ENCODE measurements around the gene ZNF428. TPM values are rescaled to one million over a fixed set of nuclear protein-coding genes. Genes with fewer than 3 reads are reported as not detected.

Gene ZNF428
- total RNA-seq, 1 donor from 2014 or later, result 87.5 TPM

GRCh38 chr19:43563816-43564457 is 55.5 kb downstream of the ZNF428 start:
- Mint-ChIP-seq H3K27ac (no peak overlapping the region), H3K4me3 (ENCODE audit: low read depth) (no peak overlapping the region), H3K9me3 (ENCODE audit: low read depth) (no peaks in the 10 kb centered on the region), H3K27me3 (no peaks in the 10 kb centered on the region), H3K4me1 (ENCODE audit: low read depth) (no peaks in the 10 kb centered on the region), H3K36me3 (ENCODE audit: insufficient read depth) (peaks cover 19% of the 10 kb centered on the region)
- no peak for DNase-seq (ENCODE audit: low spot score, unreplicated experiment)
- no peak for TF ChIP-seq CTCF (IDR thresholded peaks at IDR 0.05; ENCODE audit: unreplicated experiment)

GRCh38 chr19:43562698-43563241 is 56.7 kb downstream of the ZNF428 start:
- Mint-ChIP-seq H3K9me3 (ENCODE audit: low read depth) (no peaks in the 10 kb centered on the region), H3K27ac (no peak overlapping the region), H3K36me3 (ENCODE audit: insufficient read depth) (peaks cover 19% of the 10 kb centered on the region), H3K4me1 (ENCODE audit: low read depth) (no peaks in the 10 kb centered on the region), H3K4me3 (ENCODE audit: low read depth) (no peak overlapping the region), H3K27me3 (no peaks in the 10 kb centered on the region)
- DNase-seq (ENCODE audit: low spot score, unreplicated experiment), result no peak
- no peak for TF ChIP-seq CTCF (IDR thresholded peaks at IDR 0.05; ENCODE audit: unreplicated experiment)

- no peak overlapping the region for H3K27ac Mint-ChIP-seq
- peaks cover 19% of the 10 kb centered on the region for H3K36me3 Mint-ChIP-seq (ENCODE audit: insufficient read depth)
- H3K27me3 Mint-ChIP-seq, result no peaks in the 10 kb centered on the region
- H3K4me3 Mint-ChIP-seq (ENCODE audit: low read depth), result no peak overlapping the region
- H3K9me3 Mint-ChIP-seq (ENCODE audit: low read depth), result no peaks in the 10 kb centered on the region
- no peaks in the 10 kb centered on the region for H3K4me1 Mint-ChIP-seq (ENCODE audit: low read depth)
- DNase-seq (ENCODE audit: low spot score, unreplicated experiment), result no peak
- TF ChIP-seq CTCF (IDR thresholded peaks at IDR 0.05; ENCODE audit: unreplicated experiment), result no peak
These were observed 57.2 kb downstream of the ZNF428 start for GRCh38 chr19:43562226-43562697.

GRCh38 chr19:43561139-43561970 is 58.1 kb downstream of the ZNF428 start:
- no peak for TF ChIP-seq CTCF (IDR thresholded peaks at IDR 0.05; ENCODE audit: unreplicated experiment)
- Mint-ChIP-seq H3K4me1 (ENCODE audit: low read depth) (no peaks in the 10 kb centered on the region), H3K27me3 (no peaks in the 10 kb centered on the region), H3K36me3 (ENCODE audit: insufficient read depth) (peaks cover 18% of the 10 kb centered on the region), H3K9me3 (ENCODE audit: low read depth) (no peaks in the 10 kb centered on the region), H3K4me3 (ENCODE audit: low read depth) (no peak overlapping the region), H3K27ac (peak overlapping the region; percentile 58)
- DNase-seq (ENCODE audit: low spot score, unreplicated experiment), result no peak

GRCh38 chr19:43560687-43561086 is 58.7 kb downstream of the ZNF428 start:
- Mint-ChIP-seq H3K36me3 (ENCODE audit: insufficient read depth) (peaks cover 18% of the 10 kb centered on the region), H3K9me3 (ENCODE audit: low read depth) (no peaks in the 10 kb centered on the region), H3K4me3 (ENCODE audit: low read depth) (no peak overlapping the region), H3K4me1 (ENCODE audit: low read depth) (no peaks in the 10 kb centered on the region), H3K27ac (peak overlapping the region; percentile 58), H3K27me3 (no peaks in the 10 kb centered on the region)
- no peak for TF ChIP-seq CTCF (IDR thresholded peaks at IDR 0.05; ENCODE audit: unreplicated experiment)
- DNase-seq (ENCODE audit: low spot score, unreplicated experiment), result no peak
